ACC112 (cell line): Measurements from ENCODE around the gene BOC.
A peak's percentile ranks its signal among the peaks of the same experiment; 100 is the strongest.

Experiments
- H2AFZ ChIP-seq: fragments of 200-600 bp; sonication (generic); one replicate; pipeline ENCODE4 v1.6.0; 2017; ENCODE audit warnings: antibody characterized with exemption, low read length; ENCODE audit not compliant: unreplicated experiment
- H3K27ac ChIP-seq: fragments of 200-600 bp; sonication (generic); 2 replicates; pipeline ENCODE4 v1.5.1; 2014; ENCODE audit warnings: low read depth, mild to moderate bottlenecking, antibody characterized with exemption, low read length, moderate library complexity
- H3K27me3 ChIP-seq: fragments of 200-600 bp; sonication (generic); 2 replicates; pipeline ENCODE4 v1.6.1; 2014; ENCODE audit warnings: mild to moderate bottlenecking, antibody characterized with exemption, low read length, moderate library complexity, mixed read lengths; ENCODE audit not compliant: insufficient read depth
- H3K36me3 ChIP-seq: fragments of 200-600 bp; sonication (generic); 2 replicates; pipeline ENCODE4 v1.6.1; 2016; ENCODE audit warnings: mild to moderate bottlenecking, antibody characterized with exemption, low read length, moderate library complexity, mixed read lengths; ENCODE audit not compliant: insufficient read depth
- H3K4me1 ChIP-seq: fragments of 200-600 bp; sonication (generic); one replicate; pipeline ENCODE4 v1.6.1; 2016; ENCODE audit warnings: low read length, mixed read lengths; ENCODE audit not compliant: insufficient read depth, unreplicated experiment, control insufficient read depth
- H3K4me3 ChIP-seq: fragments of 200-600 bp; sonication (generic); 2 replicates; pipeline ENCODE4 v1.5.1; 2014; ENCODE audit warnings: mild to moderate bottlenecking, low read depth, low read length
- H3K79me2 ChIP-seq: fragments of 200-600 bp; sonication (generic); one replicate; pipeline ENCODE4 v1.6.0; 2016; ENCODE audit warnings: low read length; ENCODE audit not compliant: control insufficient read depth, unreplicated experiment, insufficient read depth

Gene BOC

DNA sequence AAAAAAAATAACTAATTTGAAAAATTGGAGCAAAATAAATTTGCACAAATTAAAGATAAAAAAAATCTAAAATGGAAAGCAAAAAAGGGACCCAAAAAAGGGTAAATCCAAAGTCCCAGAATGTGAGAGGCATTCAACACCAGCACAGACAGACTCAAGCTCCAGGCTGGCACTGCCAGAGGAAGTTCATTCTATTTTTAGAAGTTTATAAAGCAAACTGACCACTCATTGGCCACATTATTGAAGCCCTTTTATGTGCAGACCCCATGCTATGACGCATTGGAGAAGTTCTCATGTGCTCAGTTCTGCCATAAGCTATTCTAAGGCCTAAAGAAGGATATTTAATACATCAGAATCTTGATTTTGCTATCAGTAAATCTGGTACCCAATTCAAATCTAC lies 17.6 kb upstream of the BOC start:
- H3K79me2 ChIP-seq = no peaks in the 10 kb centered on the region
- H2AFZ ChIP-seq = no peak overlapping the region
- peaks cover 6% of the 10 kb centered on the region; the same call in 1 of the 2 replicates for H3K27me3 ChIP-seq
- no peaks in the 10 kb centered on the region for H3K4me1 ChIP-seq
- no peaks in the 10 kb centered on the region for H3K36me3 ChIP-seq
- no peak overlapping the region for H3K27ac ChIP-seq
- H3K4me3 ChIP-seq = no peak overlapping the region

DNA sequence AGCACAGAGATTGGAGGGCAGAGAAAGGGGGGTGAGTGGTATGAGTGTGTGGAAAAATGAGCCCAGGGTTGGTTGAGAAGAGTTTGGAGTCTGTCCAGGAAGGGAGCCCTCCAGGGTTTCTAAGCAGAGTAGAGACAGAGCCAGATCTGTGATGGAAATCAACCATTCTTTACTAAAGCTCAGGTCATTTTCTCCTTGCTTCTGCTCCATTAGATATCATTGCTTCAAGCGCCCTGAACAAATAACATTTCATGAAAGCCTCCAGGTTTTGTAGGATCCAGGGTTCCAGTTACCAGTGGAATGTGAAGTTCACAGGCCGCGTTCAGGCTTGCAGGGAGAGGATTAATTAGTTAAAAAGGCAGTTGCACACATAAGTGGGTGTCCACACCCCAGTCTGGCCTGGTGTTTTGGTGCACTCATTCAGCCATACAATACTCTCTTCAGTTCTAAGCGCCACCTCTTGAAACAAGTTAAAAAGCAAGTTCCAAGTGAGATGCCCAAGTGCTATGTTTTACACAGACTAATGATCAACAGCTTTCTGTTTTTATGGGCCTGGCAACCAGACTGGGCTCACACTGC lies 16.4 kb upstream of the BOC start:
- Histone ChIP-seq H3K27me3 (no peaks in the 10 kb centered on the region), H3K4me1 (no peaks in the 10 kb centered on the region), H3K4me3 (no peak overlapping the region), H3K27ac (no peak overlapping the region), H3K79me2 (no peaks in the 10 kb centered on the region), H3K36me3 (no peaks in the 10 kb centered on the region), H2AFZ (no peak overlapping the region)

DNA sequence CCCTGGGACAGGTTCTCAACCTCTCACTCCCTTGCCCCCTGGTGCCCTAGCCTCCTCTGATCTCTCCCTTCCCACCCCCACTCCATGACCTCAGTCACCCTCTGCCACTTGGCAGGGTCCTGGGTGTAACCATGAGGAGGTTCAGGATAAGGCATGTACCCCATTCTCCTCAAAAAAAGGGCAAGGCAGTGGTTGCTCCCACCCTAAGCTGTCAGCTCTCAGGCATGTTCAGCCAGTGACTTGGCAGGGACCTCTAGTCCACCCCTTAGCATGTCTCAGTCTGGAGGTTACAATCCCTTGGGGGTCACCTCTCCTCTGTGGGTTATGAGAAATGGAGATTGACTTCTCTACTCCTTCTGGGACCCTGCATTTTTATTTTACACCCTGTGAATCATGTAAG lies 11.0 kb upstream of the BOC start:
- no peak overlapping the region for H2AFZ ChIP-seq
- no peaks in the 10 kb centered on the region for H3K4me1 ChIP-seq
- no peaks in the 10 kb centered on the region for H3K36me3 ChIP-seq
- no peak overlapping the region for H3K4me3 ChIP-seq
- H3K79me2 ChIP-seq = no peaks in the 10 kb centered on the region
- peaks cover 19% of the 10 kb centered on the region for H3K27me3 ChIP-seq
- no peak overlapping the region for H3K27ac ChIP-seq

DNA sequence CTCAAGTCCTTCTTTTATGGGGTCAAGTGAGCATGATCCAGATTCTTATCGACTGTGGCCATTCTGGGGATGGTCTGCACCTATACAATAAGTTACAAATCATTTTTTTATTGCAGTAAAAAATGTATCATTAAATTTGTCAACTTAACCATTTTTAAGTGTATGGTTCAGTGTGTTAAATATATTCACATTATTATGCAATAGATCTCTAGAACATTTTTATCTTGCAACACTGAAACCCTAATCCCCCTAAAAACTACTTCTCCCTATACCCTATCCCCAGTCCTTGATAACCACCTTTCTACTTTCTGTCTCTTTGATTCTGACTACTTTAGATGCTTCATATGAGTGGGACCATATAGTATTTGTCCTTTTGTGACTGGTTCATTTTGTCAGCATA lies 10.4 kb upstream of the BOC start:
- Histone ChIP-seq H3K4me1 (no peaks in the 10 kb centered on the region), H2AFZ (no peak overlapping the region), H3K4me3 (no peak overlapping the region), H3K36me3 (no peaks in the 10 kb centered on the region), H3K27me3 (peaks cover 19% of the 10 kb centered on the region), H3K27ac (no peak overlapping the region), H3K79me2 (no peaks in the 10 kb centered on the region)

DNA sequence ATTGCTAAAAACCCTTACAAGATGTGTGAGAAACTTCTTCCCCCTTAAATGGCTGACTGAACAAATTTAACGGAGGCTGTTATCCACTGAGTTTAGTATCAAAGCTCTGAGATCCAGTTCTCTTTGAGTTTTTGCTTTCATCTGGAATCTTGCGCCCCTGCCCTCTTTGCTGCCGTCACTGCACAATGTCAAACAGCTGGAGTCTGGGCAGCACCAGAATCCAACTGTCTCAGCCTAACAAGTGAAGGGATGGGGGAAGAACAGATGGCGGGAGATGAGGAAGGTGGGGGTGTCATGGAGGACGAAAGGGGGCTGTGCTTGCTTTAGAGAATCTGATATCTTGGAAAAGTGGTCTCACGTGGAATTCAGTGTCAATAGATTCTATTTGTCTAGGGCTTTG lies 7.0 kb upstream of the BOC start:
- no peaks in the 10 kb centered on the region for H3K4me1 ChIP-seq
- no peaks in the 10 kb centered on the region for H3K79me2 ChIP-seq
- H3K27ac ChIP-seq = no peak overlapping the region
- H3K4me3 ChIP-seq = no peak overlapping the region
- H3K27me3 ChIP-seq = peaks cover 19% of the 10 kb centered on the region
- H3K36me3 ChIP-seq = no peaks in the 10 kb centered on the region
- no peak overlapping the region for H2AFZ ChIP-seq

DNA sequence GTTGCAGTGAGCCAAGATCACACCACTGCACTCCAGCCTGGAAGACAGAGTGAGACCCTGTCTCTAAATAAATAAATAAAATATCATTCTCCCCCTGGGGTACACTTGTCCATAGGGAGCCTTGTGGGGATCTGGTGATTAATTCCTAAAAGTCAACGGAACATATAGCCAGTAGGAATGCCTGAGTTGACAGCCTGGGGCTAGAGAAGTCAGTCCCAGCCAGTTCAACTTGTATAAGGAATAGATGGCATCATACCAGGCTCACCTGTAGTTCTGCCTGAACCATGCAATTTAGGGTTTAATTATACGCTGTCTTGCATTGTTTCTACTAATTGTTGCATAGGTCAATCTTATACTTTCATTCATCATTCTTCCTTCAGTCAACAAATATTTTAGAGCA lies 5.9 kb upstream of the BOC start:
- H3K27me3 ChIP-seq = peaks cover 19% of the 10 kb centered on the region
- H3K4me1 ChIP-seq = no peaks in the 10 kb centered on the region
- H3K27ac ChIP-seq = no peak overlapping the region
- no peak overlapping the region for H3K4me3 ChIP-seq
- no peaks in the 10 kb centered on the region for H3K36me3 ChIP-seq
- no peaks in the 10 kb centered on the region for H3K79me2 ChIP-seq
- H2AFZ ChIP-seq = no peak overlapping the region

DNA sequence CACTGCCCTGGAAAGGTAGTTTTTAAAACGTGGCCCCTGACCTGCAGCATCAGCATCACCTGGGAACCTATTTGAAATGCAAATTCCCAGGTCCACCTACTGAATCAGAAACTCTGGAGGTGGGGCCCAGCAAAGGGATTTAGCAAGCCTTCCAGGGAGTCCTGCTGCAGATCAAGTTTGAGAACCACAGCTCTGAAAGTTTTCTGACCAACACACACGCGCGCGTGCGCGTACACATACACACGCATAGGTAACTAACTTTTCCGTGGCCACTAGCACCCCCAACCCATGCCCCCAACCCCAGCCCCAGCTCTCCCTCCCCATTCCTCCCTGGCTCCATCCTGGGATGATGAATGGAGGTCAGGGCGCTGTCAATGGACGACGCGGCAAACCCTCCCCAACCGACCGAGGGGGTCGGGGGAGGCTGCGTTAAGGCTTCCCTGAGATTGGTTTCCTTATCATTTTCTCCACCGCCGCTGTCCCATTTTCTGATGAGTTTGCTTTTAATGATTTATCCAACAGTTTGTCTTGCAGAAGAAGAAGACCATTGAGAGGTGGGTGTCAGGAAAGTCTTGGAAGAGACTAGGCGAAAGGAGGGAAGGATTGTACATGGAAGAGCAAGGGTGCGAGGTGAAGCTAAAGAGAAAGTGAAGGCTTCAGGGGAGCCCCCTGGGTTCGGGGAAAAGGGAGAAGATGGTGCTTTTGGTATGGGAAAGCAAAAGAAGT lies 590 bp upstream of the BOC start:
- H2AFZ ChIP-seq = peak overlapping the region; percentile 88
- no peaks in the 10 kb centered on the region for H3K79me2 ChIP-seq
- H3K27ac ChIP-seq = no peak overlapping the region
- no peaks in the 10 kb centered on the region for H3K36me3 ChIP-seq
- no peaks in the 10 kb centered on the region for H3K27me3 ChIP-seq
- peaks cover 16% of the 10 kb centered on the region for H3K4me1 ChIP-seq
- peak overlapping the region; percentile 95 for H3K4me3 ChIP-seq

DNA sequence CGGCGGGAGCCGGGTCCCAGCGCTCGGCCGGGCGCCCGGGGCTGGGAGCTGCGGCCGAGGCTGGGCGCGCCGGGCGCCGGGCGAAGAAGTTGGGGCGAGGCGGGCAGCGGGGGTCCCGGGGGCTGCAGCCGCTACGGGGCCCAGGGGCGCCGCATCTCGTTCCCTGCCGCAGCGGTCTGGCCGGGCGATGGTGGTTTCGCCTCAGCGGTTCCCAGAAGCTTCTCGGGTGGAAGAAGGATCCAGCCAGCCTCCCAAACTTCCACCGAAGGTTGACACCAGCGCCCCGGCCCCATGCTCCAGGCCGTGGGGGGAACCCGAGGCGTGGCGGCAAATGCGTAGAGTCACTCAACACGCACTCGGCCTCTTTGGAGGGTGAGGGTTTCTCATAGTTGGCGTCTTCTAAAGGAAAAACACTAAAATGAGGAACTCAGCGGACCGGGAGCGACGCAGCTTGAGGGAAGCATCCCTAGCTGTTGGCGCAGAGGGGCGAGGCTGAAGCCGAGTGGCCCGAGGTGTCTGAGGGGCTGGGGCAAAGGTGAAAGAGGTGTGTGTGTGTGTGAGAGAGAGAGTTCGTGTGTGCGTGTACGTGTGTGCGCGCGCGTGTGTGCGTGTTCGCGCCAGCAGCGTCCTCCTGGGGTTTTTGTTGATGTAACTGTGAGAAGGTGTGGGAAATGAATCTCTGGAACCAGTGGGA lies 940 bp downstream of the BOC start:
- Histone ChIP-seq H2AFZ (peak overlapping the region; percentile 88), H3K27me3 (no peaks in the 10 kb centered on the region), H3K79me2 (no peaks in the 10 kb centered on the region), H3K4me1 (peaks cover 16% of the 10 kb centered on the region), H3K36me3 (no peaks in the 10 kb centered on the region), H3K4me3 (peak overlapping the region; percentile 95), H3K27ac (peak overlapping the region; percentile 27; the same call in 1 of the 2 replicates)

DNA sequence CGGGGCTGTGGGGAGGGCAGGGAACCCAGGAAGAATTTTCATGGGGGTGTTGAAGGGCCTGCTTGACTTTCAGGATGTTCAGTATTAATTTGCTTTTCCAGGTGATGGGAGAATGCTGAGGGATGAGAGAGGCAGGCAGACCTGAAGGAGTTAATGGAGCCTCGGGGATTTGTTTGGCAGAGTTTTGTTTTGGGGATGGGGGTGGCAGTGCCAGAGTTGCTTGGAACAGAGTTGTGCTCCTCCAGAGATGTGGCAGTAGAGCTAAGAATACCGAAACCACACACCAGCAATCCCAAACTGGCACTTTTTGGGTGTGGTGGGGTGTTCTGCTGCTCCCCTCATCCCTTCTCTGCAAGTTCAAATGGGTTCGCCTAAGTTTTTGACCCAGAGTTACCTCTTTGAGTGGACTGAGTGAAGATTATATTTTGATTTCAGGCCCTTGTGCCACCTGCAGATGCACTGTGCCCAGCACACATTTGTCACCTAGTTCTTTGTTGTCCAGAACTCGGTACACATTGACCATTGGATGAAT lies 1.6 kb downstream of the BOC start:
- H3K4me3 ChIP-seq = peak overlapping the region; percentile 95
- H3K27ac ChIP-seq = no peak overlapping the region
- peak overlapping the region; percentile 88 for H2AFZ ChIP-seq
- no peaks in the 10 kb centered on the region for H3K27me3 ChIP-seq
- peaks cover 16% of the 10 kb centered on the region for H3K4me1 ChIP-seq
- no peaks in the 10 kb centered on the region for H3K36me3 ChIP-seq
- no peaks in the 10 kb centered on the region for H3K79me2 ChIP-seq

DNA sequence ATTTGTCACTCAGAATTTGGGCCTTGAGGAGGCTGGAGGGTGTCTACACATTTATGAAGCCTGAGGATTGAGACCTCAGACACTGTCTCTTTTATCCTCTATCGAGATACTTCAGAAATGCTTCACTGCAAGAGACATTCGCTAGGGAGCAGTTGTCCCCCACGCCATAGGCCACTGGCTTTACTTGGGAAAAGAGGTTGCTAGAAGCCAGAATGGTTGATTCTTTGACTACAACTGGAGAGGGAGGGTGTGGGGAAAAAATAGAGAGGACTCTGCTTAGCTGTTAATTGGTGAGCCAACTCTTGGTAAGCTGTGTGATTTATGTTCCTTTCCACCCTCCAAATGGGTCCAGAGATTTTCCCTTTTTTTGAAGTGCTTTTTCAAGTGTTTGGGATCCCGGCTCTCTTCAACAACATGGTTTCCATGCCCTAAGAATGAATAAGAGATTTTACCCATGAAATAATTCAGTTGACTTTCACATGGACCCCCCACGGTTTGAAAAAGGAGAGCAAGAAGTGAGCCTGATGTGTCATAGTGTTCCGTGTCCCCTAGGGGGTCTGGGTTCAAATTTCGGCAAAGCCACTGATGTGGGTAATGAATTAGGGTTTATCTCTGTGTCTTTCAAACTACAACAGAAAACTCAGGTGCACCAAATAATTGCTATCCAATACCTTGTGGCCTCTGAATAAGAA lies 2.7 kb downstream of the BOC start:
- H3K79me2 ChIP-seq = no peaks in the 10 kb centered on the region
- no peak overlapping the region; the same call in 1 of the 2 replicates for H3K4me3 ChIP-seq
- no peak overlapping the region for H3K27ac ChIP-seq
- H3K27me3 ChIP-seq = no peaks in the 10 kb centered on the region
- peaks cover 16% of the 10 kb centered on the region for H3K4me1 ChIP-seq
- H2AFZ ChIP-seq = peak overlapping the region; percentile 43
- H3K36me3 ChIP-seq = no peaks in the 10 kb centered on the region
